ENCODE results near the gene CLASP1.

DNA sequence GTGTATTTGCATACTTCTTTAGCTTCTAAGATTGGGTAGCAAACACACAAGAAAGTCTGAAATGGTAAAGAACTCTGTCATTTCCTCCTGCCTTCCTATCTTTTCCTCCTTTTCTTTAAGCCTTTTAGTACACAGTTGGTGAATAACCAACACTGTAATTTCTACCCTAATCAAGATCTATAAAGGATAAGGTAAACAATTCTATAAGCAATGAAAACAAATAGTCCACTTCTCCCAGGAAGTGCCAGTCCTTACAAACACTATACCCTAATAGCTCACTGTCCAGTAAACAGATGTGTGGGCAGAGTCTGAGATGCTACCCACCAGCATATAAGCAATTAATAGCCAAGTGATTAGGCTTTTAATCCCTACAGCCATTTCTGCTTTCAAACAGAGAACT is 283.2 kb downstream of the CLASP1 start:
- TF ChIP-seq, protein P1, sequence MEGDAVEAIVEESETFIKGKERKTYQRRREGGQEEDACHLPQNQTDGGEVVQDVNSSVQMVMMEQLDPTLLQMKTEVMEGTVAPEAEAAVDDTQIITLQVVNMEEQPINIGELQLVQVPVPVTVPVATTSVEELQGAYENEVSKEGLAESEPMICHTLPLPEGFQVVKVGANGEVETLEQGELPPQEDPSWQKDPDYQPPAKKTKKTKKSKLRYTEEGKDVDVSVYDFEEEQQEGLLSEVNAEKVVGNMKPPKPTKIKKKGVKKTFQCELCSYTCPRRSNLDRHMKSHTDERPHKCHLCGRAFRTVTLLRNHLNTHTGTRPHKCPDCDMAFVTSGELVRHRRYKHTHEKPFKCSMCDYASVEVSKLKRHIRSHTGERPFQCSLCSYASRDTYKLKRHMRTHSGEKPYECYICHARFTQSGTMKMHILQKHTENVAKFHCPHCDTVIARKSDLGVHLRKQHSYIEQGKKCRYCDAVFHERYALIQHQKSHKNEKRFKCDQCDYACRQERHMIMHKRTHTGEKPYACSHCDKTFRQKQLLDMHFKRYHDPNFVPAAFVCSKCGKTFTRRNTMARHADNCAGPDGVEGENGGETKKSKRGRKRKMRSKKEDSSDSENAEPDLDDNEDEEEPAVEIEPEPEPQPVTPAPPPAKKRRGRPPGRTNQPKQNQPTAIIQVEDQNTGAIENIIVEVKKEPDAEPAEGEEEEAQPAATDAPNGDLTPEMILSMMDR (IDR thresholded peaks at IDR 0.05; ENCODE audit: insufficient read depth, low read length): no peak
- no peak for TF ChIP-seq POLR2AphosphoS5 (IDR thresholded peaks at IDR 0.05; ENCODE audit: low read depth)
- TF ChIP-seq, protein P2, sequence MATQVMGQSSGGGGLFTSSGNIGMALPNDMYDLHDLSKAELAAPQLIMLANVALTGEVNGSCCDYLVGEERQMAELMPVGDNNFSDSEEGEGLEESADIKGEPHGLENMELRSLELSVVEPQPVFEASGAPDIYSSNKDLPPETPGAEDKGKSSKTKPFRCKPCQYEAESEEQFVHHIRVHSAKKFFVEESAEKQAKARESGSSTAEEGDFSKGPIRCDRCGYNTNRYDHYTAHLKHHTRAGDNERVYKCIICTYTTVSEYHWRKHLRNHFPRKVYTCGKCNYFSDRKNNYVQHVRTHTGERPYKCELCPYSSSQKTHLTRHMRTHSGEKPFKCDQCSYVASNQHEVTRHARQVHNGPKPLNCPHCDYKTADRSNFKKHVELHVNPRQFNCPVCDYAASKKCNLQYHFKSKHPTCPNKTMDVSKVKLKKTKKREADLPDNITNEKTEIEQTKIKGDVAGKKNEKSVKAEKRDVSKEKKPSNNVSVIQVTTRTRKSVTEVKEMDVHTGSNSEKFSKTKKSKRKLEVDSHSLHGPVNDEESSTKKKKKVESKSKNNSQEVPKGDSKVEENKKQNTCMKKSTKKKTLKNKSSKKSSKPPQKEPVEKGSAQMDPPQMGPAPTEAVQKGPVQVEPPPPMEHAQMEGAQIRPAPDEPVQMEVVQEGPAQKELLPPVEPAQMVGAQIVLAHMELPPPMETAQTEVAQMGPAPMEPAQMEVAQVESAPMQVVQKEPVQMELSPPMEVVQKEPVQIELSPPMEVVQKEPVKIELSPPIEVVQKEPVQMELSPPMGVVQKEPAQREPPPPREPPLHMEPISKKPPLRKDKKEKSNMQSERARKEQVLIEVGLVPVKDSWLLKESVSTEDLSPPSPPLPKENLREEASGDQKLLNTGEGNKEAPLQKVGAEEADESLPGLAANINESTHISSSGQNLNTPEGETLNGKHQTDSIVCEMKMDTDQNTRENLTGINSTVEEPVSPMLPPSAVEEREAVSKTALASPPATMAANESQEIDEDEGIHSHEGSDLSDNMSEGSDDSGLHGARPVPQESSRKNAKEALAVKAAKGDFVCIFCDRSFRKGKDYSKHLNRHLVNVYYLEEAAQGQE (IDR thresholded peaks at IDR 0.05; ENCODE audit: insufficient replicate concordance, low read depth): no peak
- no peak for TF ChIP-seq GABPA (IDR thresholded peaks at IDR 0.05; ENCODE audit: low read depth)
- TF ChIP-seq SPI1 (IDR thresholded peaks at IDR 0.05; ENCODE audit: borderline replicate concordance, low read depth): no peak

Measured in HL-60 (cell line).